HFFc6 (cell line): Measurements from ENCODE around the gene RNF168. TPM values are rescaled to one million over a fixed set of nuclear protein-coding genes. Genes with fewer than 3 reads are reported as not detected.
"Not testable (repeated sequence)": the region's sequence is repeated elsewhere in the genome, so short reads cannot be mapped to it uniquely, and the experiment has no call there.

Experiments
- DNase-seq: peaks from one replicate; pipeline ENCODE4 v3.0.0-alpha.2; 2018
- H3K27ac Mint-ChIP-seq: 2 replicates; pipeline ENCODE4 v1.8.0; 2020; ENCODE audit warnings: mild to moderate bottlenecking, mixed read lengths
- H3K27me3 Mint-ChIP-seq: 2 replicates; pipeline ENCODE4 v1.8.0; 2021; ENCODE audit warnings: mild to moderate bottlenecking, moderate library complexity, mixed read lengths; ENCODE audit not compliant: insufficient read depth
- H3K36me3 Mint-ChIP-seq: 2 replicates; pipeline ENCODE4 v1.8.0; 2021; ENCODE audit warnings: low read depth, mixed read lengths
- H3K4me1 Mint-ChIP-seq: 2 replicates; pipeline ENCODE4 v1.8.0; 2020; ENCODE audit warnings: low read depth, mixed read lengths
- H3K4me3 Mint-ChIP-seq: 2 replicates; pipeline ENCODE4 v1.8.0; 2020; ENCODE audit warnings: mild to moderate bottlenecking, moderate library complexity, mixed read lengths
- H3K9me3 Mint-ChIP-seq: 2 replicates; pipeline ENCODE4 v1.8.0; 2020; ENCODE audit warnings: mild to moderate bottlenecking, mixed read lengths
- CTCF ChIP-seq: fragments of 200-600 bp; sonication (generic); IDR thresholded peaks from 2 replicates; pipeline ENCODE4 v1.5.0; 2021; ENCODE audit warnings: antibody characterized with exemption, mild to moderate bottlenecking
- total RNA-seq, 6 experiments: library from RNA; stranded (reverse); fragmentation: NEBNext Ultra II Directional; extraction: Animal tissue kit (Norgen Biotek cat#: 25700); gene quantifications; 2 replicates in 1 of 6; 3 replicates in 5 of 6; pipeline ENCODE4 v1.2.3, GENCODE V29; 2021

Gene RNF168
- total RNA-seq, 6 experiments from 2014 or later = 11.6 to 16.5 (median 15.5) TPM

DNA sequence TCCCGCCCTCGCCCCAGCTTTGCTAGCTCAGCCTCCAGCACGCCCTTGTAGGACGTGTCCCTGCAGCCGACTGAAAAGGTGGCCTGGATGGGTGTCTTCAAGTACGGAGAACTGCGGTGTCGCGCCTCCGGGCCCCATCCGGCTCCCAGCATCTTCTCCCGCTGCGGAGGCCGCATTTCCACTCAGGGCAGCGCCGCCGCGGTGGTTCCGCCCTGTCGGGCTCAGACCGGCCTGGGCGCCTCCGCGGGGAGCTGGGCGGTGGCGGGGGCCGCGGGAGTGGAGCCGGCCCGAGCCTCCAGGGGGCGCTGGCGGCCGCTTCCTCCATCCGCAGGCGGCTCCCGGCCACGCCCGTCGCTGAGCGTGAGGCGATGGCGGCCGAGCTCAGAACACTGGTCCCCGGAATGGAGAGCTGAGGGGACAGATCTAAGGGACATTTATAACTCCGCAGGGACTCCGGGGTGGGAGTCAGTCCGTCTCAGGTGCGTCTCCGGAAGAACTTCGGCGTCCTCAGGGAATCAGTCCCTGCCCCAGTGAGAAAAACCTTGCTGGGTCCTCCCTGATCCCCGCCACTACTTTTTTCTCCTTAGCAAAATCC lies 25.2 kb upstream of the RNF168 start:
- peak; percentile 10 for DNase-seq
- Mint-ChIP-seq H3K9me3 (peaks cover 8% of the 10 kb centered on the region), H3K4me1 (peaks cover 9% of the 10 kb centered on the region), H3K27me3 (peaks cover 4% of the 10 kb centered on the region; the same call in 1 of the 2 replicates), H3K4me3 (peak overlapping the region; percentile 57; the same call in 1 of the 2 replicates), H3K36me3 (peaks cover 8% of the 10 kb centered on the region), H3K27ac (peak overlapping the region; percentile 43)
- peak; percentile 85 for TF ChIP-seq CTCF

DNA sequence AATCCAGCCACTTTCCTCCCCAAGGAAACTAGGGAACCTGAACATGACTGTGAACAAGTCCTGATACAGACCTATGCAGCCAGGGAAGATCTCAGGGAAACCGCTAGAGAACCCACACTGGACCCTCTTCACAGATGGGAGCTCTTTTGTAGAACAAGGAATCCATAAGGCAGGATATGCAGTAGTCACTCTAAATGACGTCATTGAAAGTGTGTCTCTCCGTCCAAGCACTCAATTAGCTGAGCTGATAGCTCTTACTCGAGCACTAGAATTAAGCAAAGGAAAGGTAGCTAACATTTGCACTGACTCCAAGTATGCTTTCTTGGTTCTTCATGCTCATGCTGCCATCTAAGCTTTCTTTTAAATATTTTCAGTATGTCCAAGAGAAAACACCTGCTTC lies 21.6 kb upstream of the RNF168 start:
- Mint-ChIP-seq H3K27ac (no peak overlapping the region), H3K27me3 (no peaks in the 10 kb centered on the region; the same call in 1 of the 2 replicates), H3K4me1 (peaks cover 9% of the 10 kb centered on the region), H3K4me3 (no peak overlapping the region), H3K9me3 (peaks cover 4% of the 10 kb centered on the region; the same call in 1 of the 2 replicates), H3K36me3 (no peaks in the 10 kb centered on the region; the same call in 1 of the 2 replicates)
- no peak for TF ChIP-seq CTCF
- no peak for DNase-seq

DNA sequence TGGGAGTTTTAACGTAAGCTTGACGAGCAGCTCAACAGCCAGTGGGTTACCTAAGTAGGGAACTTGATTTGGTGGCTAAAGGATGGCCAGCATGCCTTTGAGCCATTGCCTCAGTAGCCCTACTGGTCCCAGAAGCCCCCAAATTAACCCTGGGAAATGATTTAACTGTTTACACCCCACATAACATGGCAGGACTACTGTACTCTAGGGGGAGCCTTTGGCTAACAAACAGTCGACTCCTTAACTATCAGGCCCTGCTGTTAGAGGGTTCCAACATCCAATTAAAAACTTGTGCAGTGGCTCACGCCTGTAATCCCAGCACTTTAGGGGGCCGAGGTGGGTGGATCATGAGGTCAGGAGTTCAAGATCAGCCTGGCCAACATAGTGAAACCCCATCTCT lies 21.0 kb upstream of the RNF168 start:
- peaks cover 2% of the 10 kb centered on the region; the same call in 1 of the 2 replicates for H3K36me3 Mint-ChIP-seq
- H3K27ac Mint-ChIP-seq = no peak overlapping the region
- H3K4me3 Mint-ChIP-seq = no peak overlapping the region
- no peak for DNase-seq
- H3K9me3 Mint-ChIP-seq = peaks cover 10% of the 10 kb centered on the region; the same call in 1 of the 2 replicates
- peaks cover 9% of the 10 kb centered on the region for H3K4me1 Mint-ChIP-seq
- peak; percentile 62 for TF ChIP-seq CTCF
- no peaks in the 10 kb centered on the region; the same call in 1 of the 2 replicates for H3K27me3 Mint-ChIP-seq

GRCh38 chr3:196523841-196524240 lies 20.3 kb upstream of the RNF168 start:
- peaks cover 14% of the 10 kb centered on the region for H3K4me1 Mint-ChIP-seq
- no peak overlapping the region for H3K27ac Mint-ChIP-seq
- H3K36me3 Mint-ChIP-seq = peaks cover 5% of the 10 kb centered on the region; the same call in 1 of the 2 replicates
- no peaks in the 10 kb centered on the region; the same call in 1 of the 2 replicates for H3K27me3 Mint-ChIP-seq
- no peak overlapping the region for H3K4me3 Mint-ChIP-seq
- no peak for DNase-seq
- no peak for TF ChIP-seq CTCF
- peaks cover 14% of the 10 kb centered on the region; the same call in 1 of the 2 replicates for H3K9me3 Mint-ChIP-seq

- not testable (repeated sequence) for DNase-seq, H3K27me3 Mint-ChIP-seq, H3K27ac Mint-ChIP-seq, H3K4me1 Mint-ChIP-seq, H3K36me3 Mint-ChIP-seq, H3K4me3 Mint-ChIP-seq
- peaks cover 14% of the 10 kb centered on the region; the same call in 1 of the 2 replicates for H3K9me3 Mint-ChIP-seq
Measured at GRCh38 chr3:196521291-196521690, 17.7 kb upstream of the RNF168 start.

DNA sequence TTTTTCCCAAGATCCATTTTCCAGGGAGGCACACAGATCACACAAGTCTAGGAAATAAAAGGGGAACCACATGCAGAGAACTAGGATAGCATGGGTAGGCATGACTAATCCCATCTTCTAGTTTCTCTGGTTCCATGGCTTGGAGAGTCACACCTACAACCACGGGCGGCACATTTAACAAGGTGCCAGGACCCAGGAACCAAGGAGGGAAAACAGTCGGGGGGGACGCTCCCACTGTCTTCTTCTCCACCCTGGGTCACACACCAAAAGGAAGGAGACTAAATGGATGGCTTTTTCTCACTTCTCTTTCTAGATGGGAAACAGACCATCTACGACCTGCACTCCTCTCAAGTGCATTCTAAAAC lies 16.1 kb upstream of the RNF168 start:
- no peak for DNase-seq
- no peak overlapping the region for H3K4me3 Mint-ChIP-seq
- H3K27me3 Mint-ChIP-seq = no peaks in the 10 kb centered on the region; the same call in 1 of the 2 replicates
- H3K36me3 Mint-ChIP-seq = peaks cover 5% of the 10 kb centered on the region; the same call in 1 of the 2 replicates
- no peak overlapping the region for H3K27ac Mint-ChIP-seq
- peaks cover 14% of the 10 kb centered on the region; the same call in 1 of the 2 replicates for H3K9me3 Mint-ChIP-seq
- peaks cover 11% of the 10 kb centered on the region; the same call in 1 of the 2 replicates for H3K4me1 Mint-ChIP-seq
- TF ChIP-seq CTCF = no peak
